Spleen (tissue), 11 donors: Measurements from ENCODE around the gene RBM20. TPM values are rescaled to one million over a fixed set of nuclear protein-coding genes. Genes with fewer than 3 reads are reported as not detected.

Experiments
- DNase-seq: peaks from one replicate; pipeline ENCODE4 v3.0.0-alpha.2; 2020
- H3K27ac ChIP-seq, 8 donors: fragments of 200-600 bp; sonication (generic) in 7 of 8; 1 replicate in 4 of 8; 2 replicates in 4 of 8; pipeline versions ENCODE4 v1.5.0 to v1.8.0; 2016 to 2021; ENCODE audit warnings: inconsistent platforms in 4 of 8, mild to moderate bottlenecking in 4 of 8, moderate library complexity in 1 of 8
- H3K27me3 ChIP-seq, 7 donors: fragments of 200-600 bp; sonication (generic) in 6 of 7; replicated peaks in 1 of 7; 1 replicate in 4 of 7; 2 replicates in 3 of 7; pipeline versions ENCODE4 v1.5.0 to v1.8.0; 2016 to 2021; ENCODE audit warnings: inconsistent platforms in 3 of 7, mild to moderate bottlenecking in 1 of 7
- H3K36me3 ChIP-seq, 6 donors: fragments of 200-600 bp; sonication (generic) in 5 of 6; 1 replicate in 4 of 6; 2 replicates in 2 of 6; pipeline versions ENCODE4 v1.5.0 to v1.8.0; 2016 to 2021; ENCODE audit warnings: inconsistent platforms in 2 of 6
- H3K4me1 ChIP-seq, 6 donors: fragments of 200-600 bp; sonication (generic) in 5 of 6; 1 replicate in 3 of 6; 2 replicates in 3 of 6; pipeline versions ENCODE4 v1.5.0 to v1.8.0; 2016 to 2021; ENCODE audit warnings: inconsistent platforms in 3 of 6
- H3K4me3 ChIP-seq, 8 donors: fragments of 200-600 bp; sonication (generic) in 7 of 8; 1 replicate in 4 of 8; 2 replicates in 4 of 8; pipeline versions ENCODE4 v1.5.0 to v1.8.0; 2016 to 2021; ENCODE audit warnings: inconsistent platforms in 4 of 8, mild to moderate bottlenecking in 4 of 8, moderate library complexity in 2 of 8
- H3K9me3 ChIP-seq, 8 donors: fragments of 200-600 bp; sonication (generic) in 7 of 8; 1 replicate in 4 of 8; 2 replicates in 4 of 8; pipeline versions ENCODE4 v1.5.0 to v1.8.0; 2016 to 2021; ENCODE audit warnings: inconsistent platforms in 4 of 8
- CTCF ChIP-seq, 11 experiments: fragments of 200-600 bp in 7 of 11; fragments of 450-650 bp in 4 of 11; sonication (generic) in 4 of 11; IDR thresholded peaks in 8 of 11; conservative IDR thresholded peaks in 3 of 11; 1 replicate in 7 of 11; 2 replicates in 4 of 11; pipeline versions ENCODE4 v1.4.0 to v1.8.0; 2016 to 2021; ENCODE audit warnings: antibody characterized with exemption in 11 of 11, inconsistent platforms in 4 of 11, mild to moderate bottlenecking in 1 of 11
- POLR2A ChIP-seq, 3 donors: fragments of 450-650 bp; IDR thresholded peaks; one replicate each; pipeline ENCODE4 v1.5.1; 2017; ENCODE audit warnings: antibody characterized with exemption in 3 of 3, mild to moderate bottlenecking in 1 of 3
- POLR2AphosphoS5 ChIP-seq, 3 donors: sonication (generic); formaldehyde crosslinking; IDR thresholded peaks; one replicate each; pipeline ENCODE4 v1.5.1; 2017; ENCODE audit warnings: antibody characterized with exemption in 3 of 3
- WGBS, 5 donors: extraction: QIAGEN DNeasy Blood & Tissue Kit in 3 of 5; methylation state at CpG; one replicate each; pipeline versions ENCODE4 v1.1.5 to v1.1.7; 2013 to 2018; 5-methylcytosine and 5-hydroxymethylcytosine counted together
- intact Hi-C: fragments of 100-400 bp; cut with DNase I; formaldehyde crosslinking; loops from one replicate; pipeline ENCODE4 v1.15.0; 2023; ENCODE audit warnings: low total_unique reads
- polyA plus RNA-seq, 3 donors: library from polyadenylated mRNA; stranded (reverse); fragments of 200-250 nt; gene quantifications; one replicate each; pipeline ENCODE4 v1.2.1, GENCODE V29; 2013
- total RNA-seq, 7 donors: library from RNA; depleted of rRNA in 3 of 7; stranded (reverse); fragments of >200 nt in 3 of 7; fragmentation: NEBNext Ultra II Directional in 4 of 7; extraction: Animal tissue kit (Norgen Biotek cat#: 25700) in 4 of 7; gene quantifications; one replicate each; pipeline versions ENCODE4 v1.1.0 to v1.2.1, GENCODE V29; 2016 to 2021
- donor health status: healthy with polysubstance abuse.
- donor health status: DM: no; HTN: no; CAD: no; lungs with moderate emphysema.
- donor health status: DM: no; HTN: no; CAD: no.
- donor health status: Bipolar disorder and iron deficiency.
- donor health status: healthy.
- donor health status: DM: no; HTN: no; CAD: no.
- donor health status: DM: yes; HTN: yes; CAD: no.

The RBM20 gene
- total and polyA plus RNA-seq, 10 donors = 0.04 to 0.72 (median 0.29) TPM; not detected in 1

GRCh38 chr10:110824152-110824441 lies 180.0 kb downstream of the RBM20 start:
- Histone ChIP-seq H3K4me3 (no peak overlapping the region), H3K9me3 (no peaks in the 10 kb centered on the region), H3K27ac (no peak overlapping the region), H3K27me3 (no peaks in the 10 kb centered on the region), H3K36me3 (no peaks in the 10 kb centered on the region), H3K4me1 (peaks cover 4 to 34% (median 11%) of the 10 kb centered on the region in 6 donors)
- DNase-seq = no peak
- no peak for TF ChIP-seq POLR2A (IDR thresholded peaks at IDR 0.05)
- TF ChIP-seq POLR2AphosphoS5 (IDR thresholded peaks at IDR 0.05) = no peak
- TF ChIP-seq CTCF (IDR thresholded peaks at IDR 0.05 in 8 of 11, conservative IDR thresholded peaks at IDR 0.05 in 3 of 11) = no peak
- intact Hi-C loops = no loop called here
- WGBS, 5 donors = 89 to 100% (median 96%) methylated on average over 1 of the region's 1 CpG

- Histone ChIP-seq H3K4me1 (peaks cover 4 to 39% (median 12%) of the 10 kb centered on the region in 6 donors), H3K36me3 (no peaks in the 10 kb centered on the region), H3K27ac (no peak overlapping the region), H3K9me3 (no peaks in the 10 kb centered on the region), H3K27me3 (no peaks in the 10 kb centered on the region), H3K4me3 (no peak overlapping the region)
- WGBS, 5 donors = 79 to 90% (median 81%) methylated on average over 5 of the region's 5 CpGs
- intact Hi-C loops = no loop called here
- no peak for DNase-seq
- TF ChIP-seq CTCF (IDR thresholded peaks at IDR 0.05 in 8 of 11, conservative IDR thresholded peaks at IDR 0.05 in 3 of 11) (no peak), POLR2A (IDR thresholded peaks at IDR 0.05) (no peak), POLR2AphosphoS5 (IDR thresholded peaks at IDR 0.05) (no peak)
Observed at GRCh38 chr10:110824660-110825059, 180.5 kb downstream of the RBM20 start.

- no peaks in the 10 kb centered on the region for H3K27me3 ChIP-seq
- H3K9me3 ChIP-seq = no peaks in the 10 kb centered on the region
- no peaks in the 10 kb centered on the region for H3K36me3 ChIP-seq
- no peak for TF ChIP-seq POLR2AphosphoS5 (IDR thresholded peaks at IDR 0.05)
- no peak for TF ChIP-seq CTCF (IDR thresholded peaks at IDR 0.05 in 8 of 11, conservative IDR thresholded peaks at IDR 0.05 in 3 of 11)
- TF ChIP-seq POLR2A (IDR thresholded peaks at IDR 0.05) = no peak
- no peak overlapping the region for H3K27ac ChIP-seq
- intact Hi-C loops = no loop called here
- H3K4me1 ChIP-seq = peaks cover 0 to 39% (median 13%) of the 10 kb centered on the region in 6 donors
- DNase-seq = no peak
- 89 to 100% (median 94%) methylated on average over 1 of the region's 1 CpG for WGBS, 5 donors
- no peak overlapping the region for H3K4me3 ChIP-seq
Observed at GRCh38 chr10:110825508-110825907, 181.4 kb downstream of the RBM20 start.

GRCh38 chr10:110827410-110827809 lies 183.3 kb downstream of the RBM20 start:
- H3K36me3 ChIP-seq = no peaks in the 10 kb centered on the region
- TF ChIP-seq POLR2AphosphoS5 (IDR thresholded peaks at IDR 0.05) = no peak
- TF ChIP-seq CTCF (IDR thresholded peaks at IDR 0.05 in 8 of 11, conservative IDR thresholded peaks at IDR 0.05 in 3 of 11) = no peak
- TF ChIP-seq POLR2A (IDR thresholded peaks at IDR 0.05) = no peak
- no peaks in the 10 kb centered on the region for H3K9me3 ChIP-seq
- no peak overlapping the region for H3K4me3 ChIP-seq
- 65 to 73% (median 68%) methylated on average over 4 of the region's 4 CpGs for WGBS, 5 donors
- H3K4me1 ChIP-seq = peaks cover 0 to 33% (median 10%) of the 10 kb centered on the region in 6 donors
- no peaks in the 10 kb centered on the region for H3K27me3 ChIP-seq
- intact Hi-C loops = no loop called here
- H3K27ac ChIP-seq = no peak overlapping the region
- no peak for DNase-seq
